Measurements from ENCODE around the gene TFEB. TPM values are rescaled to one million over a fixed set of nuclear protein-coding genes. Genes with fewer than 3 reads are reported as not detected.

TFEB gene
- total and polyA plus RNA-seq, 2 donors (not counting 3 experiments of a cell fraction or from before 2014, with no cell fraction given): 4.9 to 6.6 TPM

GRCh38 chr6:41682056-41682477 lies 53.3 kb downstream of the TFEB start:
- FAIRE-seq (peak; percentile 90), DNase-seq (ENCODE audit: low read depth, low spot score) (peak; percentile 84)
- Histone ChIP-seq H2AFZ (ENCODE audit: low read depth, low read length) (peak overlapping the region; percentile 72), H3K36me3 (ENCODE audit: control insufficient read depth in 2 of 2, extremely low read depth in 1 of 2, insufficient read depth in 2 of 2, low read length in 2 of 2) (no peaks in the 10 kb centered on the region), H3K27ac (ENCODE audit: insufficient read depth, low read depth, low read length) (no peak overlapping the region), H3K4me1 (ENCODE audit: control insufficient read depth, extremely low read depth, insufficient read depth, low read length) (peaks cover 8% of the 10 kb centered on the region), H3K27me3 (ENCODE audit: control insufficient read depth in 2 of 2, insufficient read depth in 2 of 2, low read length in 2 of 2) (no peaks in the 10 kb centered on the region), H3K4me3 (replicated peaks in 1 of 3; ENCODE audit: insufficient read depth in 1 of 3, low read depth in 1 of 3, low read length in 3 of 3) (no peak overlapping the region), H3K4me2 (ENCODE audit: insufficient read depth, low read length) (no peak overlapping the region), H3K79me2 (ENCODE audit: control insufficient read depth, insufficient read depth, low read length) (no peaks in the 10 kb centered on the region), H4K20me1 (replicated peaks; ENCODE audit: control insufficient read depth, extremely low read depth, insufficient read depth, low read length) (no peaks in the 10 kb centered on the region), H3K9me3 (replicated peaks; ENCODE audit: control insufficient read depth, insufficient read depth, low read length) (no peaks in the 10 kb centered on the region), H3K9me1 (replicated peaks; ENCODE audit: control insufficient read depth, extremely low read depth, insufficient read depth, low read length) (no peaks in the 10 kb centered on the region), H3K9ac (replicated peaks; ENCODE audit: extremely low read depth, insufficient read depth, low read length) (no peak overlapping the region)
- BruUV-seq (replicated peaks): no TSS peak
- CTCF ChIA-PET: interaction anchor here (0.6 to 5.0 kb wide), 21 partner anchors 8 to 377 kb away, joined by 3 to 226 read pairs (median 4); no protein-coding TSS in a partner anchor
- POLR2A ChIA-PET: interaction anchor here (0.6 to 1.0 kb wide), 3 partner anchors 80 to 257 kb away, joined by 3 to 4 read pairs (median 4); no protein-coding TSS in a partner anchor
- intact Hi-C loops (cut with micrococcal nuclease): loop anchor here (1.0 to 2.0 kb wide), 5 partner anchors 26 to 219 kb away; no protein-coding TSS in a partner anchor
- TF ChIP-seq MAX (IDR thresholded peaks at IDR 0.05; ENCODE audit: insufficient read depth, insufficient read length) (no peak), POLR2AphosphoS5 (IDR thresholded peaks at IDR 0.05; ENCODE audit: insufficient read depth, low read depth, low read length) (no peak), CTCF (IDR thresholded peaks at IDR 0.05; ENCODE audit: extremely low read depth in 1 of 2, insufficient read depth in 1 of 2, low read depth in 1 of 2, low read length in 2 of 2) (peak; percentile 85 to 91)
- dilution Hi-C loops (cut with MboI; ENCODE audit: extremely low pct_ligation_motif_present, low sequenced_read_pairs): no loop called here

All from endothelial cell of umbilical vein (primary cell).